Smooth muscle cell of the brain vasculature (primary cell): ENCODE measurements around the gene PRAMEF7.
"Not testable (repeated sequence)": the region's sequence is repeated elsewhere in the genome, so short reads cannot be mapped to it uniquely, and the experiment has no call there.

Source experiments
- DNase-seq: peaks from one replicate; pipeline ENCODE4 v3.0.0-alpha.2; 2012; ENCODE audit warnings: low read depth, low spot score

The PRAMEF7 gene

GRCh38 chr1:12916310-12916709 is at the start of gene PRAMEF7:
Gene PRAMEF7 (plus strand): TSS chr1:12916610. CDS start chr1:12917693, 1,083 bp downstream.
- DNase-seq, result not testable (repeated sequence)

GRCh38 chr1:12878453-12878852 is 38.0 kb upstream of the PRAMEF7 start:
- not testable (repeated sequence) for DNase-seq

GRCh38 chr1:12886101-12886500 is 30.3 kb upstream of the PRAMEF7 start, which contains the start of gene PRAMEF4:
Gene PRAMEF4 (minus strand): TSS chr1:12886201. CDS start chr1:12883394, 2,807 bp downstream.
- DNase-seq, result not testable (repeated sequence)

- DNase-seq, result not testable (repeated sequence)
These were observed 18.2 kb upstream of the PRAMEF7 start, which contains the start of gene PRAMEF10 for GRCh38 chr1:12898170-12898569. Gene PRAMEF10 (minus strand): TSS chr1:12898270. CDS start chr1:12895847, 2,423 bp downstream.

GRCh38 chr1:12899186-12899585 is 17.2 kb upstream of the PRAMEF7 start:
- DNase-seq, result not testable (repeated sequence)

GRCh38 chr1:12903793-12904572 is 12.4 kb upstream of the PRAMEF7 start:
- not testable (repeated sequence) for DNase-seq

- DNase-seq, result not testable (repeated sequence)
These were observed 5.3 kb downstream of the PRAMEF7 start for GRCh38 chr1:12921749-12922148.

- not testable (repeated sequence) for DNase-seq
These were observed 8.0 kb downstream of the PRAMEF7 start for GRCh38 chr1:12924368-12924767.

GRCh38 chr1:12947480-12947879 is 31.1 kb downstream of the PRAMEF7 start, which contains the start of gene PRAMEF6:
Gene PRAMEF6 (minus strand): TSS chr1:12947580. CDS start chr1:12942518, 5,062 bp downstream.
- not testable (repeated sequence) for DNase-seq
